Kidney capillary endothelial cell (primary cell): Measurements from ENCODE around the gene STK36.

Source experiments
- DNase-seq: peaks from one replicate; pipeline ENCODE4 v3.0.0-alpha.2; 2018; ENCODE audit warnings: low spot score

The STK36 gene

GRCh38 chr2:218663901-218664300, 8.0 kb upstream of the STK36 start:
- no peak for DNase-seq

- DNase-seq: no peak
Observed at GRCh38 chr2:218664653-218665052, 7.2 kb upstream of the STK36 start.

- DNase-seq: no peak
Observed at GRCh38 chr2:218671097-218671653, 711 bp upstream of the STK36 start.

- DNase-seq: peak; percentile 74
Observed at GRCh38 chr2:218679119-218679518, 7.2 kb downstream of the STK36 start.

- no peak for DNase-seq
Observed at GRCh38 chr2:218680061-218680460, 8.2 kb downstream of the STK36 start.

- DNase-seq: peak; percentile 64
Observed at GRCh38 chr2:218687400-218688060, 15.6 kb downstream of the STK36 start.

GRCh38 chr2:218691234-218691633, 19.3 kb downstream of the STK36 start:
- DNase-seq: no peak

GRCh38 chr2:218694405-218695145, 22.7 kb downstream of the STK36 start:
- DNase-seq: no peak

GRCh38 chr2:218698885-218699284, 27.0 kb downstream of the STK36 start:
- DNase-seq: no peak

GRCh38 chr2:218701806-218702205, 29.9 kb downstream of the STK36 start:
- DNase-seq: no peak

- no peak for DNase-seq
Observed at GRCh38 chr2:218703341-218703740, 31.5 kb downstream of the STK36 start.

- DNase-seq: no peak
Observed at GRCh38 chr2:218708086-218708485, 36.2 kb downstream of the STK36 start.

- DNase-seq: no peak
Observed at GRCh38 chr2:218709908-218710307, 38.0 kb downstream of the STK36 start.

GRCh38 chr2:218710334-218710686, 38.4 kb downstream of the STK36 start:
- no peak for DNase-seq

GRCh38 chr2:218710687-218711549, 39.0 kb downstream of the STK36 start, which contains the start of gene TTLL4:
Gene TTLL4 (plus strand): TSS chr2:218710835. CDS start chr2:218737677, 26,842 bp downstream.
- peak; percentile 97 for DNase-seq

GRCh38 chr2:218711550-218711929, 39.7 kb downstream of the STK36 start:
- no peak for DNase-seq

- no peak for DNase-seq
Observed at GRCh38 chr2:218713922-218714321, 42.0 kb downstream of the STK36 start.

GRCh38 chr2:218716070-218716469, 44.2 kb downstream of the STK36 start:
- DNase-seq: no peak

- DNase-seq: no peak
Observed at GRCh38 chr2:218717262-218717661, 45.4 kb downstream of the STK36 start.

- DNase-seq: no peak
Observed at GRCh38 chr2:218718058-218718457, 46.2 kb downstream of the STK36 start.

- DNase-seq: no peak
Observed at GRCh38 chr2:218719457-218719856, 47.6 kb downstream of the STK36 start.
